Measurements from ENCODE around the gene TYMP.
"Not testable (repeated sequence)": the region's sequence is repeated elsewhere in the genome, so short reads cannot be mapped to it uniquely, and the experiment has no call there.

TYMP gene

GRCh38 chr22:50525104-50525857 is 4.5 kb downstream of the TYMP start, which contains the start of gene SCO2:
SCO2 (minus strand) TSS chr22:50525598; CDS start chr22:50524411, 1,187 bp downstream.
- in situ Hi-C loops (cut with HindIII; ENCODE audit: low sequenced_read_pairs), result no loop called here

- in situ Hi-C loops (cut with HindIII; ENCODE audit: low sequenced_read_pairs), result no loop called here
Observed at GRCh38 chr22:50524676-50525103, 5.1 kb downstream of the TYMP start.

- in situ Hi-C loops (cut with HindIII; ENCODE audit: low sequenced_read_pairs), result no loop called here
Observed at GRCh38 chr22:50523806-50524675, 5.8 kb downstream of the TYMP start.

GRCh38 chr22:50523458-50523805 is 6.4 kb downstream of the TYMP start:
- in situ Hi-C loops (cut with HindIII; ENCODE audit: low sequenced_read_pairs), result no loop called here

- in situ Hi-C loops (cut with HindIII; ENCODE audit: low sequenced_read_pairs), result no loop called here
Observed at GRCh38 chr22:50522806-50523438, 6.9 kb downstream of the TYMP start.

GRCh38 chr22:50522208-50522805 is 7.5 kb downstream of the TYMP start:
- in situ Hi-C loops (cut with HindIII; ENCODE audit: low sequenced_read_pairs), result no loop called here

GRCh38 chr22:50521710-50522109 is 8.1 kb downstream of the TYMP start:
- in situ Hi-C loops (cut with HindIII; ENCODE audit: low sequenced_read_pairs), result no loop called here

GRCh38 chr22:50520826-50521453 is 8.9 kb downstream of the TYMP start:
- in situ Hi-C loops (cut with HindIII; ENCODE audit: low sequenced_read_pairs), result no loop called here

GRCh38 chr22:50520184-50520583 is 9.6 kb downstream of the TYMP start:
- in situ Hi-C loops (cut with HindIII; ENCODE audit: low sequenced_read_pairs), result not testable (repeated sequence)

- in situ Hi-C loops (cut with HindIII; ENCODE audit: low sequenced_read_pairs), result no loop called here
Observed at GRCh38 chr22:50519151-50519550, 10.7 kb downstream of the TYMP start.

GRCh38 chr22:50518606-50519005 is 11.2 kb downstream of the TYMP start:
- in situ Hi-C loops (cut with HindIII; ENCODE audit: low sequenced_read_pairs), result no loop called here

- in situ Hi-C loops (cut with HindIII; ENCODE audit: low sequenced_read_pairs), result no loop called here
Observed at GRCh38 chr22:50517495-50518260, 12.1 kb downstream of the TYMP start.

GRCh38 chr22:50516891-50517290 is 12.9 kb downstream of the TYMP start:
- in situ Hi-C loops (cut with HindIII; ENCODE audit: low sequenced_read_pairs), result no loop called here

- in situ Hi-C loops (cut with HindIII; ENCODE audit: low sequenced_read_pairs), result no loop called here
Observed at GRCh38 chr22:50516068-50516467, 13.7 kb downstream of the TYMP start.

- in situ Hi-C loops (cut with HindIII; ENCODE audit: low sequenced_read_pairs), result no loop called here
Observed at GRCh38 chr22:50513175-50513574, 16.6 kb downstream of the TYMP start.

GRCh38 chr22:50508897-50509296 is 20.9 kb downstream of the TYMP start:
- in situ Hi-C loops (cut with HindIII; ENCODE audit: low sequenced_read_pairs), result no loop called here

GRCh38 chr22:50507991-50508884 is 21.6 kb downstream of the TYMP start, which contains the start of gene NCAPH2:
NCAPH2 (plus strand) TSS chr22:50508224; CDS start chr22:50508338, 114 bp downstream.
- in situ Hi-C loops (cut with HindIII; ENCODE audit: low sequenced_read_pairs), result no loop called here

- in situ Hi-C loops (cut with HindIII; ENCODE audit: low sequenced_read_pairs), result no loop called here
Observed at GRCh38 chr22:50507421-50507990, 22.3 kb downstream of the TYMP start, which contains the start of gene LMF2. LMF2 (minus strand) TSS chr22:50507702; CDS start chr22:50507675, 27 bp downstream.
